SHP77 treated with DMSO at 0.1 percent for 48 hours (cell line): ENCODE results near the gene ABCA13.

Experiments
- DNase-seq: peaks from one replicate; lab custom pipeline; 2025; lab: John Stamatoyannopoulos, UW

Gene ABCA13

DNA sequence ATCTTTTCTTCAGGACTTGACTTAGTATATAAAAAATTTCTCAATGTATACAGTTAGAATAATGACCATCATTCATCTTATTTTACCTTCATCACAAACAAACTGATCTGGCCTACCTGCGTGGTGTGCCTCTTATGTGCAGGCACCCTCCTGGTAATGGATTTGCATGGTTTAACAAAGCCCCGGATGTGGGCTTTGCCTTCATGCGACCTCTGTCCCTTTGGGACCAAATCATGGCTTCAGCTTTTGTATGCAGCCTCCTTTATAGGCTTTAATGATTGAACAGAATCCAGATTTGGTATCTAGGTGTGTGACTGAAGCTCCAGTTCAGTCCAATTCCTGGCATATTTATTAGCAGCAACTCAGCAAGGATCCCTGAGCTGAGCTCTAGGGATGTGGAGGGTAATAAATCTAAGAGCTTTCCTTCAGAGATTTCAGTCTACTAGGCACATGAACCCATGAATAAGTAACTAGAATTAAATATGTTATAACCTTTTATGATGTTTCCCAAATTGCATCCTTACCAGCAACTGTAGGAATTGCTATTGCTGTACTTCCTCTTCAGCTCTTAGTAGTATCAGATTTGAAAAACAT lies 256.9 kb downstream of the ABCA13 start:
- DNase-seq, result peak; percentile 21

DNA sequence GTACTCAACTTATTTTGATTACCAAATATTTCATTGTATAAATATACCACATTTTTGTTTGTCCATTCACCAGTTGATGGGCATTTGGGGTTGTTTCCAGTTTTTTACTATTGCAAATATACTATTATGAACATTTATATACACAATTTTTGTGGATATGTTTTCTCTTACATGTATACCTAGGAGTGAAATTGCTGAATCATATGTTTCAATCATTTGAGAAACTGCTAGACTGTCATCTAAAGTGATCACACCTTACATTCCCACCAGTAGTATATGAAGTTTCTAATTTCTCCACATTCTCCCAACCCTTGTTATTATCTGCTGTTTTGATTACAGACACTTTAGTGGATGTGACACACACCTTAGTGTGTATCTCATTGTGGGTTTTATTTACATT lies 257.9 kb downstream of the ABCA13 start:
- no peak for DNase-seq

DNA sequence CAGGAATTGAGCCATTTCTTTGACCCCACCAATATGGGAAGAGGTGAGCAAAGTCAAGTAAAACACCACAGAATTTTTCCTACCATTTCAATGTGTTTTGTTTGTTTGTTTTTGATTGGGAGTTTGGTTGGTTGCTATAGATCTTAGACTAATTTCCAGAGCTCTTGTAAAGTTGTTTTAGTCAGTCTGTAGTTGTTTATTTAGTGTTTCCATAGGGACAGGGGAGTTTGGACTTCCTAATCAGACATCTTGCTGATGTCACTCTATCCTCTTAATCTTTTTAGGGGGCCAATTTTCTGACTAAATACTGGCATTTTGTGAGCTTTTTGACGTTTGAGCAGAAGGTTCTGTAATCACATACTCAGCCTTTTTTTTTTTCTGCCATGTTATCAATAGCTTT lies 266.9 kb downstream of the ABCA13 start:
- no peak for DNase-seq

DNA sequence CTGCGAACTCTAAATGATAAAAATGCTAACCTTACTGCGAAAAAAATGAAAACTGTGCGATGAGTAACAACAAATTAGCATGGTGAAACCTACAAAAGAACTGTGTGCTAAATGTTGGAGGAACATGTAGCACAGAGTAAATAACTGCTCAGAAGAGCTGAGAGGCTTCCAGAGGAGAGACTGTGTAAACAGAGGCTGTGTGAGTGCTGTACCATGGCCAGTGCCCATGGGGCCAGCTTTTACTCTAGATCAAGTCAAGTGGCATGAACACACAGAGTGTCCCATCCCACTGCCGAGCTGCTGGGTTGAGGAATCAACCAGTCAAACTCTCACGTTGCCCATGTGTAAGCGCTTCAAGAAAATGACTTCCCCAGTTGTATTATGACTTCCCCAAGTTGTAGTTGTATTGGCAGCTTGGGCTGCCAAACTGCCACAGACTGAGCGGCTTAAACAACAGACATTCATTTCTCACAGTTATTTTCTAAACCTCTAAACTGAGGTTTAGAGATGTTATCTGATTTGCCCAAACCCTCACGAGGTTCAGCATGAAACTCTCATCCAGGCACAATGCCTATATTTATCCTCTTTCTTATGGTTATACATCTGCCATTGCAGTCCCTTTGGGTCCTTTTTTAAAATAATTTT lies 270.7 kb downstream of the ABCA13 start:
- DNase-seq, result peak; percentile 90

DNA sequence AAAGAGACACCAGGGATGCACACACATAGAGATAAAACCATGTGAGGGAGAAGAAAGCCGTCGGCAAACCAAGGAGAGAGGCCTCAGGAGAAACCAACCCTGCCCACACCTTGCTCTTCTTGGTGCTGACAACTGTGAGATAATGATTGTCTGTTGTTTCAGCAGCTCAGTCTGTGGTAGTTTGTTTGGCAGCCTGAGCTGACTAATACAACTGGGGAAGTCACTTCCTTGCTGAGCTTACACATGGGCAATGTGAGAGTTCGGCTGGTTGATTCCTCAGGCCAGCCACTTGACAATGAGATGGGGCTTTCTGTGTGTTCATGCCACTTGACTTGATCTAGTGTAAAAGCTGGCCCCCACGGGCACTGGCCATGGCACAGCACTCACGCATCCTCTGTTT lies 271.8 kb downstream of the ABCA13 start:
- DNase-seq, result no peak

DNA sequence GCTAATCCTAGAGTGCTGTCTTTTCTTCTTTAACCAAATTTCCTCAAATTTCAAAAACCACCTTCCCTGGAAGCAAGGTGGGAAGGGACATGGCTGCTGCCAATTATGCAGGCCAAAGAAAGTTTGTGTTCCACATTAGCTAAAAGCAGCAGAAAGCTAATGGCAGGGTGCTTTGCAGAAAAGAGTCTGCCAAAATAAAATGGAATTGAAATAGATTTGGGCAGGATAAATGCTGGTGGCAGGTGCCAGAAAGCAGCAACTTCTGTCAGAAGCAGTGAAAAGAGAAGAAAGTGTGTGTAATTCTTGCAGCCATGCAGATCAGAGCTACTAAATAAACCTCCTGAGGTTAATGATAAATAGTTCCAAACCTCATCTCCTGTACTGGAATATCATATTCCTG lies 275.5 kb downstream of the ABCA13 start:
- DNase-seq, result no peak

DNA sequence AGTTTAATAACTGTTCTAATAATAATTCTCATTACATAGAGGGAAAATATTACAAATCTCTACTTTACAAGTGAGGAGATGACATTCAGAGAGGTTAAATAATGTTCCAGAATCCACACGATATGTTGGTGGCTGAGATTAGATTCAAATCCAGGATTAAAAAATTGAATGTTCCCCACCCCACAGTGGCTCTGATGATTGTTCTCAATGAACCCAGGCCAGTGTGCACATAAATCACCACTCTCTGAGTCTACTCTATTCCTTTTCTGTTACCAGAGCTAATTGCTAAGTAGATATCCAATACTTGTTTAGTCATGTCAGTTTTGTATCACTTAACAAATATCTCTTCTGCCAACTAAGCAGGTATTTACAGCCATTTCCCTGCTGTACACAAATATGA lies 281.0 kb downstream of the ABCA13 start:
- no peak for DNase-seq

DNA sequence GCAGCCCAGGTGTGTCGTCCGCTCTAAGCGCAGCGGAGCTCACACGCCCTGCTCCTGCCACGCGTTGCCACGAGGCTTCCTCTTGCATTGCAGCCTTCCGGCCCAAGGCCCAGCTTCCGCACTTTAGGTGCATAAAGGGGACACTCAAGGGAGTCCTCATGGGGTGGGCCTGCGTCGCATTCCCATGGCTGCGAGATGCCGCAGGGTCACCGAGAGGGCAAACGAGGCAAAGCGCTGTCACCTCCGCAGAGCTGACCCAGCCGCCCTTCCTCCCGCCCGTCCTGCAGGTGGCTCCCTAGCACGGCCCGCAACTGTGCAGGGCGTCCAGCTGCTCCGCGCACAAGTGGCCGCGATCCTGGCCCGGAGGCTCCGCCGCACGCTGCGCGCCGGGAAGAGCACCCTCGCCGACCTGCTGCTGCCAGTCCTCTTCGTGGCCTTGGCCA lies 283.5 kb downstream of the ABCA13 start:
- DNase-seq, result peak; percentile 16

DNA sequence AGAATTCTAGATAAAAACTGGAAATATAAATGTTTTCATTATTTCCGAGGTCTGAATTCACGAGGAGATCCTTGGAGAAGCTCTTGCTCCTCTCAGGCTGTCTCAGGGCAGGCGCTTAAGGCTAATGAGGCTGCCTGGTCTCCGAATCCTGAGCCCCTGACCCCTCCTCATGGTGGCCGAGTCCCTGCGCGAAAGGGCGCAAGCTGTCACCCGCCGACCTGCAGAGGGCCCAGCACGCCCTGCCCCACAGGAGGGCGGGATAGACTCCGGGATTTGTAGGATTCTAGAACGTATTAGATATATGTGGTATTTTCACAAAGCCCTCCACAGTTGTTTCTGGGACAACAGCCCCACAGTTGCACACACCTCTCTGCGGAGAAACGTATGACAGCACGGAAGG lies 284.1 kb downstream of the ABCA13 start:
- DNase-seq, result no peak

DNA sequence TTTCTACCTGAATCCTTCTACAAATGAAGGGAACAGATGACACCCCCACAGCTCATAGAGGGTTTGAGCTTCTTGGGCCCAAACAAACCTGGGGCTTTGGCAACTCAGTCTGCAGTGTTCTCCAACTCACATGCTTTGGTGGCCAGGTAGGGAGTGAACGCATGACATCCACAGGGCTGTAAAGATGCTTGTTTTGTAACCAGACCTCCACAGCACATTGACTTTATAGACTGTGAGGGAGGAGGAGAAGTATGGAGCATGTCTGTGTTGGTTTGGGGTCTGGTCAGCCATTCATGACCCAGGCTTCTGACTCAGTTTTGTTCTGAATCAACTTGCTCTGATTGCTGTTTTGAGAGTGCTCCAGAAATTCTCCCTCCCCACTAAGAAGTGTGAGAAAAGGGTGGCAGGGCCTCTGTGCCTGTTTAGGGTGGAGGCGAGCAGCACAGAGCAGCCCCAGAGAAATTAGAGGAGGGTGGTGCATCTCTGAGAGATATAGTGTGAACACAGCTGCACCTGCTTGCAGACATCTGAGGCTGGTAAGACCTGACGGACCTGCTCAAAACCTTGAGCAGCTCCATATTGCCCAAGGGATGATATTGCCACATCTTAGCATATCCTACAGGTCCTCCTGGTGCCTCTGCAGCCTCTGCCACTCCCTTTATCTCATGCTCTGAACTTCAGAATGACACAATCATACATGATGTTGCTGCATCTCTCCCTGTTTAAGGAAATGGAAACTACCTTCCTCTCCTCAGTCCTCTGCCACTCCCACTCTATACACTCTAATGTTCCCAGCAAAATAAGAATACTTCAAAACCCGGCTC lies 287.7 kb downstream of the ABCA13 start:
- DNase-seq, result no peak

DNA sequence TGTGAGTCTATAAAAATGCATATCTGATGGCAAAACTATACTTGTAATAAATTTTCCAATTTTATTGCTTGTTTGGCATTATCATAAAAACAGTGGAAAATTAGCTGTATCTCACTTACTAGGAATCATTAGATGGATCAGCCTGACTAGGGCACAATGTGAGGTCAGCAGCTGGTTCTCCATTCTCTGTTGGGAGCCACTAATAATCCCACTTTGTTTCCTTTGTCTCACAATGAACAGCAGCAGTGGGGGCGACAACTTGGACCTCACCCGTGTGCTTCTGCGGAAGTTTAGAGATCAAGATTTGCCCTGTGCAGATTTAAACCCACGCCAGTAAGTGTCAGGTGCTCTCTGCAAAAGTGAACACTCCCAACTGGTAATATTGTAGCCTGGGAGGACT lies 295.5 kb downstream of the ABCA13 start:
- no peak for DNase-seq

DNA sequence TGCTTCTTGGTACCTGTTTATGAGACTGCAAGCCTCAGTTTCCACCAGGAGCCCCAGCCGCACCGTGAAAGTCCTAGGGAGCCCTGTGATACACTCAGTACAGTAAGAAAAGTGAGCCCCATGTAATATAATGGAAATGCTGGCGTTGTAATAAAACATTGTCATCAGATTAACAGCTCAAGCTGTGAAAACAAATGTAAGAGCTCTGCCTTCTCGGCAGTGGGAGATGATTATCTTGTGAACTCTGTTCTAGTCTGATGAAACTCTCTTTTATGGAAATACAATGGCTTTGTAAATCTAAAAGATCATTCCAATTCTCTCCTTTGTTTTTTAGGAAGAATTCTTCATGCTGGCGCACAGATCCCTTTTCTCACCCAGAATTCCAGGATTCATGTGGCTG lies 299.9 kb downstream of the ABCA13 start:
- peak; percentile 12 for DNase-seq

DNA sequence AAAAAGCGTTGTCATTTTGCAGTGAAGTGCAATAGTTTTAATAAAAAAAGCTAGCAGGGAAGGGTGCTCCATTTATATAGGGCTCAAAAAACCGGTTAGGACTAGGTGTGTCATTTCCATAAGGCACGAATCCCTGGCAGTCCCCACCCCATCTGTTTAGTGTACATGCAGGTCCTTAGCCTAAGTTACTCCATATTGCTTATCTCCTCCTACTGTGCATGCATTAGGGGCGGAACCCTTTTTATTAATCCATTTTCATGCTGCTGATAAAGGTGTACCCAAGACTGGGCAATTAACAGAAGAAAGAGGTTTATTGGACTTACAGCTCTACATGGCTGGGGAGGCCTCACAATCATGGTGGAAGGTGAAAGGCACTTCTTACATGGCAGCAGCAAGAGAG lies 301.4 kb downstream of the ABCA13 start:
- no peak for DNase-seq

DNA sequence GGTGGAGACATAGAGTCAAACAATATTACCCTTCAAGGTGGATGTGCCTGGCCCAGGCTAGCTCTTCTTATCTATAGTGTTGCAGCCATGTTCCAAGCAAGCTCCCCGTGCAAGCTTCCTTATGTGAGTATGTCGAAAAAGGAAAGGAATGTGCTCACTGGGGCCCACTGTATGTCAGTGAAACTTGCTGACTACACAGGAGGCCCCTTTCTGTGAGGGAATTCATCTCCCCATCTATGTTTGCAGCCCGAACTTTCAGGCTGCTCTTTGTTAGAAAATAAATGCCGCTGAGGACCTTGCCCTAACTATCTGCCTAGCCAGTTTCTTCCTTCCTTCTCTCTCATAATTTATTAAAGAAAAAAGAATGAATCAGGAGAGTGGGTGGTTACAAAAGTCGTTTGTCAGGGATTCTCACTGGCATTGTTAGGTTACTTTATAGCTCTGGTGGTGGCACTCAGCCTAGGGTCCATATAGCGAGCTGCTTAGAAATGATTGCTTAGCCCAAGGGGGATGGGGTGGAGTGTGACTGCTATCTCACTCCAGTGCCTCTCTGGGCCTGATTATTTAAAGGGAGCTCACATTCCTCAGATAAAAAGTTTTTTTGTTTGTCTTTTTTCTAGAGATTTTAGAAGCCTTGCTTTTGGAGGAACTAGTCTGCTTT lies 302.1 kb downstream of the ABCA13 start:
- DNase-seq, result no peak

DNA sequence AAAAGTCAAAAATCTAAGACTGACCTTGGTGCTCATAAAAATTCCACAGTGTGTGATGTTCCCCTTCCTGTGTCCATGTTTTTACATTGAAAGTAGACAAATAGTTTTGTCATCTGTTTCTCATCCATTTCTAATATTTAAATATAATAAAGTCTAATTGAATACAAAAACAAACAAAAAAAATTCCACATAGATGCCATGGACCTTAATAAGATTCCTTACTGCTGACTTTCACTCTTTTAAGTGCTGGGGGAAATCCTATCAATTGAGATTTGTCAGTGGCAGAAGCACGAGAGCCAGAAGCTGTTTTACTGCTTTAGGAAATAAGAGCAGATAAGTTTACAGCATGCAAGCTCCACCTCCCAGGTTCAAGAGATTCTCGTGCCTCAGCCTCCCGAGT lies 310.0 kb downstream of the ABCA13 start:
- no peak for DNase-seq

DNA sequence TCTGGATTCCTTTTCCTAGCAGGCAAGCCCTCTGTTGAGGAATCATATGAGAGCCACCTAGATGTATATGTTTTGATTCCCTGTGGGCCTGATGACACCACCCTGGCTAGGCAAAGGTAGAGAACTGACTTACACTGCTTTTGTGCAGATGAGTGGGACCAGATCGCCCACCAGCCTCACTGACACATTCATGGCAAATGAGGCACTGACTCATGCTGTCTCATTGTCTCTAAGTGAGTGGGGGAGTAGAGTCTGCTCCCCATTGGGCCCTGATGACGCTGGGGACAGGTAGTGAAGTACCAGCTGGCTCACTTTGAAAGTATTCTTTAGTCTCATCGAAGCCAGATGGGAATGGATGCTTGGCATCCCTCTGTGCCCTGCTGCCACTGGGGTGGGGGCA lies 326.3 kb downstream of the ABCA13 start:
- no peak for DNase-seq

DNA sequence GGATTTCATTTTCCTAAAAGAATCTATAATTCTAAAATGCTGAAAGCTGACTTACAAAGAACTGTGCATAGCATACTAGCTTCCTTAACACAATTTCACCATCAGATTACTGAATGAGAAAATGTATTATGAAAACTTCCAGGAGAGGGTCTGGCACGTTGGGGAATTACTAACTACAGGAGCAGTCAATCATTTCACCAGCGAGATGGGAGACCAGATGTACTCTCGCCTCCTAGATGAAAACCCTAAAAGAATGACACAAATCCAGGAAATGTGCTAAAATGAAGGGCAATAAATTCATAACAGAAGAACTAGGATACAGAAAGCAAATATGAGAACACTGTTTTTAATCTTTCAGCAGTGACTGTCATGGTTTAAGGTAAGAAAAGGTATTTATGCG lies 330.8 kb downstream of the ABCA13 start:
- no peak for DNase-seq

DNA sequence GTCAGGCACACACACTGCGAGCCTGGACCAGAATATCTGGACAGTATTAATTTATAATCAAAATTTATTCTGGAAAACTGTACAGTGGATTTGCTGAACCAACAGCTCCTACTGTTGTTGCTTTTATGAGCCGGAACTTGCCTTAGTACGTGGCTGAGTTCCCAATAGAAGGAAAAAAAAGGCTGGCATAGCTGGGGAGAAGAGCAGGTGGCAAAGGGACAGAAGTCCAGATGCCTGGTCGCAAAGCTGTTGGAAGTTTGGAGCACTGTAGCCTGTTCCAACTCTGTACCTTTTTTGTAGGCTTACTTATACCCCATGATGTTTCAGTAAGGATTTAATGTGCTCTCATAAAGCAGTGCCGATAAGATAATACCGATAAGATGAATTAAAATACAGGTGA lies 333.8 kb downstream of the ABCA13 start:
- DNase-seq, result no peak

DNA sequence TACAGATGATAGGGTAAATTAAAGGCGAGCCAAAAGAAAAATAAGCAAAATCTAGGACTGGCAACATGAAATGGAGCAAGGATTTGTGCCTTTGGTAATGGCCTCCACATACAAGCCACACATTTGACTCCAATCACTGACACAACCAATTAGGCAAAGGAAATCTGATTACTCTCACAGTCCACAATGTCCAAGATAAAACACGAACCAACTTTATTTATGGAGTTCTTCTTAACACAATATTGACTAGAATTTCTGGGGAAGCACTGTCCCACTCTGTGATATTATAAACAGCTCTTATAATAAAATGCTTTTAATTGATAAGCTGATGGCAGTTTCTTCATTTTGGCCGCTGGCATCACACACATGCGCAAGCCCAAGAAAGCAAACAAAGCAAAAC lies 334.2 kb downstream of the ABCA13 start:
- DNase-seq, result no peak

DNA sequence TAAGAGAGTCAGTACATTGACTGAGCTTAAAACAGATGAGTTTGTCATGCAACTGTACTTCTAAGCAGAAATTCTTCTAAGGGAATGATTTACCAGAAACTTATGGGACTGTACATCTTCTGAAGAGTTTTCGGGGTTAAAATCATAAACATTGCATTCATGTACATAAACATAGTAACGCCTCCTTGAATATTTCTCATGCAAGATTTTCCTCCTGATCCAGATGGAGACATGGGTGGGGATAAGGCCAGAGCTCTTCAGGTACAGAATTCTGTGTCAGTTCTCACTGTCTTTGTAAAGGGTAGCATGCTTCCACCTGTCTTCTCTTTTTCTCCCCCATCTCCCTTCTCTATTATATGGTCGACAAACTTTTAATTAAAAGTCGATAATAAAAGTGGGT lies 335.3 kb downstream of the ABCA13 start:
- no peak for DNase-seq

DNA sequence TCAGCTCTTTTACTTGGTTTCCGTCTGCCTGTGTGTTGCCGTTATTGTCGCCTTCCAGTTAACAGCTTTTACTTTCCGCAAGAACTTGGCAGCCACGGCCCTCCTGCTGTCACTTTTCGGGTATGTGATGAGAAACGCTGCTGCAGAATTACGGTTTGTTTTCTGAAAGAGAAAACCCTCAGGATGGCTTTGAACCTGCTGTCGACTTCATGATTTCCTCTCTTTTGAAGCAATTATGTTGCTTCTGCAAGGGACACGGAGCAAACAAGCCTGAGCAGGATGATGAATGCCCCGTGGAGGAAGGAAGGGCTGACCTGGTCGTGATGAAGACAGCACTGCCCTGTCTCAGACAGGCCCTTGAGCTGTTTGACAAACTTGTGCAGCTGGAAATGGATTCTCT lies 339.8 kb downstream of the ABCA13 start:
- no peak for DNase-seq

DNA sequence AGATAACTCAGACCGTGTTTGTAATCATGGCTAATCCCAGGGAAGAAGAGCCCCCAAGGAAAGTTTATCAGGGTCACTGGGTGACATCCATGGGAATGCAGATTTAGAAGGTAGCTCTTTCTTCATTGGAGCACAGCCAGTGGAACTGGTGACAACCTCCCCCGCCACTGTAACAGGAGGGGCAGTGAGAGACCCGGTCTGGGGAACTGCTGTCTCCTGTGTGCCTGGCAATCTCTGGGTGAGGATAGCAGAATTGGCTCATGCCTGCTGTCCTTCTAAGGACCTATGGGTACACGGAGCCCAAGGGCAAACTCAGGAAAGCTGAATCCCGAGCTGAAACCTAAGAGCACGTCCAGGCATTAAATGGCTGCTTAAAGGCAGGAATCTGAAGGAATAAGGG lies 341.6 kb downstream of the ABCA13 start:
- DNase-seq, result no peak

DNA sequence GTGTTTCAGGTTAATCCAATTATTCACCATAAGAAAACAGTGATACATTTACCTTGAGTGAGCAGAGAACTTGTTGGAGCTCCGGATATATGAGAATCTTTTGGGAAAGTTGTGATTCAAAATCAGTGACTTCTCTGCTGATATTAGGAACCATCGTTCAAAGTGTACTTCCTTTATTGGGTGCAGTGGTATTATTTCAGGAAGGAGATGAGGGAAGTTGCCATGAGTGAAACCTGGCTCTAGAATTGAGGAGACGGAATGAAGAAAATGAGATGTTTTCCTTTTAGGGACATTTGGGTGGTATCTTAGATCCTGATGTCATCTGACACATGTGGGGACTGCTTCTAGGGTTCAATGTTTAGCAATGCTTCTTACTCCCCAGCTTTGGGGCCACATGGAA lies 343.9 kb downstream of the ABCA13 start:
- DNase-seq, result no peak
